IMR-90 (cell line): ENCODE data around the gene ARFGAP3. TPM values are rescaled to one million over a fixed set of nuclear protein-coding genes. Genes with fewer than 3 reads are reported as not detected.

Experiments
- ATAC-seq: fragments of 200-7000 bp; cut with Tn5 transposase; 2 replicates; pipeline ENCODE4 v1.9.1; 2020; ENCODE audit warnings: low read depth, mild to moderate bottlenecking, moderate library complexity
- BruUV-seq: library from RNA; stranded (reverse); fragments of 400-500 nt; replicated peaks from 2 replicates; lab custom pipeline; 2021; lab: Mats Ljungman, UMichigan
- CTCF ChIA-PET: fragments of 300-600 bp; formaldehyde crosslinking; extraction: SDS; loops from one replicate; lab custom pipeline; 2021; ENCODE audit warnings: antibody characterized with exemption; lab: Yijun Ruan, JAX
- POLR2A ChIA-PET: fragments of 300-600 bp; sonication (Branson Sonifier 250); formaldehyde crosslinking; loops from one replicate; lab custom pipeline; 2022; ENCODE audit warnings: antibody characterized with exemption; ENCODE audit not compliant: unreplicated experiment; lab: Charles Lee
- DNase-seq: peaks from one replicate; pipeline ENCODE4 v3.0.0; 2013
- H2AFZ ChIP-seq: replicated peaks from 2 replicates; pipeline ENCODE3; 2013; ENCODE audit warnings: low read length, mild to moderate bottlenecking; ENCODE audit not compliant: poor library complexity
- H2AK5ac ChIP-seq: 2 replicates; pipeline ENCODE4 v1.6.1; 2013; ENCODE audit warnings: low read depth, low read length, inconsistent platforms
- H2AK9ac ChIP-seq: replicated peaks from 2 replicates; pipeline ENCODE3; 2013; ENCODE audit warnings: mild to moderate bottlenecking, low read depth, low read length, moderate library complexity; ENCODE audit not compliant: poor library complexity
- H2BK120ac ChIP-seq: 2 replicates; pipeline ENCODE4 v1.6.1; 2013; ENCODE audit warnings: low read depth, low read length, inconsistent platforms
- H2BK15ac ChIP-seq: 3 replicates; pipeline ENCODE4 v1.6.1; 2013; ENCODE audit warnings: low read depth, low read length, inconsistent platforms
- H2BK20ac ChIP-seq: 2 replicates; pipeline ENCODE4 v1.6.1; 2013; ENCODE audit warnings: low read depth, mild to moderate bottlenecking, inconsistent platforms, low read length, moderate library complexity
- H2BK5ac ChIP-seq: 2 replicates; pipeline ENCODE4 v1.6.1; 2013; ENCODE audit warnings: mild to moderate bottlenecking, low read depth, low read length, inconsistent platforms; ENCODE audit not compliant: poor library complexity, severe bottlenecking
- H3K14ac ChIP-seq: replicated peaks from 2 replicates; pipeline ENCODE4 v1.6.1; 2013; ENCODE audit warnings: low read depth, low read length, inconsistent platforms
- H3K18ac ChIP-seq: 2 replicates; pipeline ENCODE4 v1.6.1; 2013; ENCODE audit warnings: low read depth, low read length, control low read depth
- H3K23ac ChIP-seq: 2 replicates; pipeline ENCODE4 v1.6.1; 2013; ENCODE audit warnings: low read depth, low read length, inconsistent platforms
- H3K27ac ChIP-seq: 2 replicates; pipeline ENCODE4 v1.5.1; 2013; ENCODE audit warnings: mild to moderate bottlenecking, control low read depth, low read length; ENCODE audit not compliant: insufficient read depth
- H3K27me3 ChIP-seq: 2 replicates; pipeline ENCODE4 v1.6.1; 2013; ENCODE audit warnings: low read length; ENCODE audit not compliant: control insufficient read depth, insufficient read depth
- H3K36me3 ChIP-seq: 2 replicates; pipeline ENCODE4 v1.6.1; 2013; ENCODE audit warnings: low read length, mixed read lengths; ENCODE audit not compliant: control insufficient read depth, insufficient read depth
- H3K4ac ChIP-seq: 2 replicates; pipeline ENCODE4 v1.6.1; 2013; ENCODE audit warnings: low read depth, low read length, inconsistent platforms
- H3K4me1 ChIP-seq: 2 replicates; pipeline ENCODE4 v1.6.1; 2013; ENCODE audit warnings: low read length, mixed read lengths; ENCODE audit not compliant: control insufficient read depth, insufficient read depth
- H3K4me2 ChIP-seq: 2 replicates; pipeline ENCODE4 v1.6.1; 2013; ENCODE audit warnings: low read depth, mild to moderate bottlenecking, control low read depth, low read length, moderate library complexity
- H3K4me3 ChIP-seq: 2 replicates; pipeline ENCODE4 v1.5.1; 2013; ENCODE audit warnings: low read depth, mild to moderate bottlenecking, control low read depth, low read length, moderate library complexity; ENCODE audit not compliant: insufficient read depth
- H3K56ac ChIP-seq: 2 replicates; pipeline ENCODE4 v1.6.1; 2013; ENCODE audit warnings: low read length, inconsistent platforms; ENCODE audit not compliant: insufficient read depth; ENCODE audit errors: extremely low read depth
- H3K79me1 ChIP-seq, 2 experiments: 2 replicates each; pipeline ENCODE4 v1.6.1; 2013; ENCODE audit warnings: low read length in 2 of 2, inconsistent platforms in 1 of 2, low read depth in 1 of 2
- H3K9ac ChIP-seq: 2 replicates; pipeline ENCODE4 v1.6.1; 2013; ENCODE audit warnings: low read depth, low read length, control low read depth
- H3K9me1 ChIP-seq: 2 replicates; pipeline ENCODE4 v1.6.1; 2013; ENCODE audit warnings: low read length, inconsistent platforms; ENCODE audit not compliant: insufficient read depth
- H3K9me3 ChIP-seq: 2 replicates; pipeline ENCODE4 v1.6.1; 2013; ENCODE audit warnings: low read length; ENCODE audit not compliant: control insufficient read depth, insufficient read depth
- H4K20me1 ChIP-seq: 2 replicates; pipeline ENCODE4 v1.6.1; 2013; ENCODE audit warnings: low read length, inconsistent platforms; ENCODE audit not compliant: insufficient read depth
- H4K5ac ChIP-seq: 2 replicates; pipeline ENCODE4 v1.6.1; 2013; ENCODE audit warnings: mild to moderate bottlenecking, low read depth, low read length, control low read depth
- H4K8ac ChIP-seq, 2 experiments: 2 replicates each; pipeline ENCODE4 v1.6.1; 2013; ENCODE audit warnings: low read depth in 2 of 2, low read length in 2 of 2, control low read depth in 1 of 2, inconsistent platforms in 1 of 2
- H4K91ac ChIP-seq: 2 replicates; pipeline ENCODE4 v1.6.1; 2013; ENCODE audit warnings: low read depth, low read length, inconsistent platforms; ENCODE audit not compliant: insufficient read depth
- CEBPB ChIP-seq: IDR thresholded peaks from 2 replicates; pipeline ENCODE4 v1.6.1; 2012; ENCODE audit warnings: low read depth, low read length, improper control_type of control experiment
- CHD1 ChIP-seq: IDR thresholded peaks from 2 replicates; pipeline ENCODE4 v1.6.1; 2012; ENCODE audit warnings: low read depth, low read length, improper control_type of control experiment
- CTCF ChIP-seq: conservative IDR thresholded peaks from 2 replicates; pipeline ENCODE4 v1.5.1; 2012; ENCODE audit warnings: mild to moderate bottlenecking, low read depth, low read length, improper control_type of control experiment
- ELK1 ChIP-seq: fragments of 150-350 bp; IDR thresholded peaks from 2 replicates; pipeline ENCODE4 v1.6.1; 2016; ENCODE audit warnings: low read depth, mild to moderate bottlenecking, low read length, moderate library complexity, borderline replicate concordance
- MAFK ChIP-seq: IDR thresholded peaks from 2 replicates; pipeline ENCODE4 v1.6.1; 2012; ENCODE audit warnings: low read depth, low read length, improper control_type of control experiment
- POLR2A ChIP-seq: IDR thresholded peaks from 2 replicates; pipeline ENCODE4 v1.6.1; 2012; ENCODE audit warnings: mild to moderate bottlenecking, low read depth, low read length
- RCOR1 ChIP-seq: IDR thresholded peaks from 2 replicates; pipeline ENCODE4 v1.6.1; 2012; ENCODE audit warnings: mild to moderate bottlenecking, low read length, improper control_type of control experiment; ENCODE audit not compliant: insufficient replicate concordance
- RFX5 ChIP-seq: IDR thresholded peaks from 2 replicates; pipeline ENCODE4 v1.8.0; 2012; ENCODE audit warnings: low read depth, mild to moderate bottlenecking, low read length, moderate library complexity
- USF2 ChIP-seq: fragments of 150-350 bp; IDR thresholded peaks from 2 replicates; pipeline ENCODE4 v1.6.1; 2017; ENCODE audit warnings: mild to moderate bottlenecking, antibody characterized with exemption, low read length, low read depth
- WGBS, 2 experiments: methylation state at CpG; one replicate each; pipeline versions ENCODE4 v1.1.5 to v1.1.7; 2013; ENCODE audit warnings: missing lambda C conversion rate in 2 of 2; ENCODE audit not compliant: insufficient read length in 1 of 2; ENCODE audit errors: extremely low coverage in 2 of 2; 5-methylcytosine and 5-hydroxymethylcytosine counted together
- dilution Hi-C: fragments of 300-500 bp; cut with HindIII; formaldehyde crosslinking; loops from one replicate; pipeline ENCODE4 v1.14.3; 2018; ENCODE audit warnings: low sequenced_read_pairs; ENCODE audit not compliant: unreplicated experiment
- in situ Hi-C: fragments of 300-500 bp; cut with MboI; formaldehyde crosslinking; loops from 3 replicates; pipeline ENCODE4 v1.14.3; 2019; ENCODE audit warnings: low sequenced_read_pairs, inconsistent platforms, mixed read lengths
- intact Hi-C: fragments of 100-400 bp; cut with micrococcal nuclease; formaldehyde crosslinking; loops from 2 replicates; pipeline ENCODE4 v1.10.0; 2022
- polyA plus RNA-seq, 3 experiments: library from polyadenylated mRNA; depleted of rRNA; stranded (reverse); fragments of >200 nt; gene quantifications; 2 replicates each; pipeline ENCODE4 v1.2.3, GENCODE V29; 2012; ENCODE audit warnings: low replicate concordance in 1 of 3
- total RNA-seq: library from RNA; depleted of rRNA; stranded (reverse); fragments of >200 nt; gene quantifications from 2 replicates; pipeline ENCODE4 v1.2.3, GENCODE V29; 2012

The ARFGAP3 gene
- total and polyA plus RNA-seq, 2 of the 4 experiments (the other 2 are of a cell fraction), result 50.0 to 70.1 TPM

GRCh38 chr22:42857845-42858481 is 890 bp upstream of the ARFGAP3 start (continued):
- no peak for TF ChIP-seq RFX5

- Histone ChIP-seq H4K91ac (peak overlapping the region; percentile 78), H3K9ac (peak overlapping the region; percentile 95), H3K27me3 (no peaks in the 10 kb centered on the region), H3K14ac (peak overlapping the region; percentile 90), H3K4me1 (peaks cover 2% of the 10 kb centered on the region; the same call in 1 of the 2 replicates), H3K4ac (peak overlapping the region; percentile 82), H3K9me1 (peaks cover 19% of the 10 kb centered on the region), H4K20me1 (peaks cover 43% of the 10 kb centered on the region), H3K23ac (peak overlapping the region; percentile 83), H3K18ac (peak overlapping the region; percentile 82), H3K4me2 (peak overlapping the region; percentile 96), H3K27ac (peak overlapping the region; percentile 90), H4K8ac (peak overlapping the region; percentile 75 to 79; a peak in 3 of 4 replicates), H2AFZ (peak overlapping the region; percentile 99), H4K5ac (peak overlapping the region; percentile 80), H2BK120ac (peak overlapping the region; percentile 17), H2AK5ac (peak overlapping the region; percentile 31), H3K4me3 (peak overlapping the region; percentile 94), H3K9me3 (0 out of 2 replicates have a peak, but pooled peaks cover 2% of the 10 kb centered on the region), H2BK5ac (peak overlapping the region; percentile 81), H3K56ac (peak overlapping the region; percentile 97), H2BK15ac (no peak overlapping the region), H3K79me1 (peaks cover 0 to 53% of the 10 kb centered on the region in 2 experiments; a peak in 3 of 4 replicates), H2BK20ac (no peak overlapping the region), H3K36me3 (0 out of 2 replicates have a peak, but pooled peaks cover 2% of the 10 kb centered on the region), H2AK9ac (peak overlapping the region; percentile 99)
- in situ Hi-C loops, result no loop called here
- CTCF ChIA-PET, result interaction anchor here (1.5 kb wide), 1 partner anchor 234 kb away, joined by 4 read pairs; no protein-coding TSS in a partner anchor
- DNase-seq, result peak; percentile 22
- dilution Hi-C loops, result no loop called here
- no TSS peak for BruUV-seq
- 1% methylated on average over 22 of the region's 44 CpGs; no CpG with 5 or more reads in 1 of the 2 experiments for WGBS, 2 experiments
- intact Hi-C loops, result no loop called here
- peak; percentile 21 for ATAC-seq
- POLR2A ChIA-PET, result interaction anchor here (1.0 to 1.4 kb wide), 2 partner anchors 36 to 241 kb away, joined by 3 read pairs; no protein-coding TSS in a partner anchor
- TF ChIP-seq ELK1, result no peak
- TF ChIP-seq CHD1, result no peak
- no peak for TF ChIP-seq USF2
- TF ChIP-seq RCOR1, result no peak
- TF ChIP-seq POLR2A, result no peak
- no peak for TF ChIP-seq MAFK
- no peak for TF ChIP-seq CEBPB
- TF ChIP-seq CTCF, result no peak
Observed at GRCh38 chr22:42856179-42856864, 751 bp downstream of the ARFGAP3 start.
